CD4-positive, alpha-beta T cell treated with Interferon gamma for 1 hour (primary cell): ENCODE results near the gene OR5M10.
"Not testable (repeated sequence)": the region's sequence is repeated elsewhere in the genome, so short reads cannot be mapped to it uniquely, and the experiment has no call there.

ENCODE experiments used
- DNase-seq: peaks from one replicate; pipeline ENCODE4 v3.0.0-alpha.2; 2020

Gene OR5M10

GRCh38 chr11:56577621-56578020, at the start of gene OR5M10:
TSS of gene OR5M10 (minus strand) at chr11:56577721. CDS start at chr11:56577721, 0 bp downstream.
- DNase-seq = no peak

DNA sequence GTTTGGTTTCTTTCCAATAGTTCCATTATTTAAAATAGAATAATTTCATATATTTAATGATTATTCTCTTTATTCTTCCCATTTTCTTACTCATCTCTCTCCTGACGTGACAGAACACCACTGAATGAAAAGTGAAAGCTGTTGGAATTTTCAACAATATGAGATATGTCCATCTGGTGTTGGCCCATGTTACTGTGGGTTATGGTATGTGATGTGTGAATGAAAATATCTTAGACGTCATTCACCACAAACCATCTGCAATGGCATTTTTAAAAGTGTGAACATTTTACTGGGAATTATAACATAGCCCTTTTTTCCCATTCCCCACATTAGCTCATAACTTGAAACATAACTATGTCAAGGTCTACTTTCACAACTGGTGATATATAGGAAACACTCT, 48.4 kb upstream of the OR5M10 start:
- DNase-seq = no peak

DNA sequence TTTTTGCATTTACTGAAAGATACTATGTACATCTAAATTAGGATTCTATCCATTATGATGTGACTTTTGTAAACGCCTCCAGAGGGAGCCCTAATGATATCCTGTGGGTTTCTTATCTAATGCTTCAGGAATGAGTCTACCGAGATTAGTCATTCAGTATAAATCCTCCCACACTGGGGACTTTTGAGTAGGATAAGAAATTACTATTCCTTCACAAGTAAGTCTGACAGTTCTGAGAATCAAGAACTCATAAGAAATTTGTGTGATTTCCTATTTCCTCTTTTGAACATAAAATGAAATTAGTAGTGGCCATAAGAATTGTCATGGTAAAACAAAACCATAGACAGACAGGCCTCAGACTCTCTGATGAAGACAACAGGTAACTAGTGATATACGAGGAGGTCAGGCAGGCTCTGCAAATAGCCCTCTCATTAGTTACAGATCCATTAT, 47.2 kb upstream of the OR5M10 start:
- DNase-seq = no peak

GRCh38 chr11:56611174-56611573, 33.7 kb upstream of the OR5M10 start:
- DNase-seq = no peak

GRCh38 chr11:56592088-56592717, 14.7 kb upstream of the OR5M10 start:
- not testable (repeated sequence) for DNase-seq

GRCh38 chr11:56558574-56558973, 18.9 kb downstream of the OR5M10 start:
- DNase-seq = no peak

- DNase-seq = not testable (repeated sequence)
Observed at GRCh38 chr11:56554691-56555090, 22.8 kb downstream of the OR5M10 start.

DNA sequence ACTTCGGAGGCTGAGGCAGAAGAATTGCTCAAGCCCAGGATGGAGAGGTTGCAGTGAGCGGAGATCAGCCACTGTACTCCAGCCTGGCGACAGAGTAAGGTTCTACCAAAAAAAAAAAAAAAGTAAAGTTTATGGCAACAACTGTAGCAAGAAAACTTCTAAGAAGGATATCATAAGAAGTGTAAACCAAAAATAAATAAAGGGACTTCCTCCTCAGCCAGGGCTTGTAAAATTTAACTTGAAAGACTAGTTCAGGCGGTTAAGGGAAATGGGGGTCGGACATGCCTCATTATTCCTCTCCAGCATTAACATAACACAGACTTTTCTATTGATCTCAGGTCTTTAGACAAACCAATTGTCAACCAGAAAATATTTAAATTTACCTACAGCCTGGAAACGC, 32.0 kb downstream of the OR5M10 start:
- DNase-seq = no peak

DNA sequence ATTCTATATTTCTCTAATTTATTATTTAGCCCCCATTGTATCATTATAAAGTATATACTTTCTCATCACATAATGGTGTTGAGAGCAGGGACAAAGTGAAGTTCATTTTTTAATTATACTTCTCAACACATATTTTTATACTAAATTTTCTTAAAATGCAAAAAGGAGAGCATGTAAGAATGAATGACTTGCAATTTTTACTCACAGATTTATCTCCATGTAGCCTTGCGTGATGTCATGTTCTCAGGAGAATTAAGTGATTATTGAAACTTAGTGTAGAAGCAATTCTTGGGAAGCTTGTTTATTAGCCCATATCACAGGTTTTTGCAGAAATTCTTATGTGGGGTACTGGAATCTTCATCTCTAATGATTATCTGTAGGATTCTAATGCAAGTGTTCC, 33.8 kb downstream of the OR5M10 start:
- DNase-seq = no peak

DNA sequence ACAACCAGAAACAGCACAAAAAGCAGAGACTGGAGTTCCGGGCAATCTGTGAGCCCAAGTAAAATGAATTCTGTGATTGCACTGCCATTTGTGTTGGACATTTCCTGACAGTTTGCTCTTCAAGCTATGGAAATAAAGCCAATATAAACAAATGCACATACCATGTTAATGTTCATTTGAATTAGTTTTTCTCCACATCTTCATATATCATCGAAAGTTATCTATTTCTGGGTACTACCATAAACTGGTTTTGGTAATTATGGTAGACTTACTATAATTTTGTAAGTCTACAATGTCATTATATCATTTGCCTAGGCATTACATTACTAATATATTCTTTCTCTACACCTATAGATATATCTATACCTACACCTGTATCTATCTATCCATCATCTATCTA, 34.4 kb downstream of the OR5M10 start, which contains the start of gene OR5M11:
TSS of gene OR5M11 (minus strand) at position 101 of the 400 bp plus-strand sequence. CDS start at position 101, 0 bp downstream.
- no peak for DNase-seq

DNA sequence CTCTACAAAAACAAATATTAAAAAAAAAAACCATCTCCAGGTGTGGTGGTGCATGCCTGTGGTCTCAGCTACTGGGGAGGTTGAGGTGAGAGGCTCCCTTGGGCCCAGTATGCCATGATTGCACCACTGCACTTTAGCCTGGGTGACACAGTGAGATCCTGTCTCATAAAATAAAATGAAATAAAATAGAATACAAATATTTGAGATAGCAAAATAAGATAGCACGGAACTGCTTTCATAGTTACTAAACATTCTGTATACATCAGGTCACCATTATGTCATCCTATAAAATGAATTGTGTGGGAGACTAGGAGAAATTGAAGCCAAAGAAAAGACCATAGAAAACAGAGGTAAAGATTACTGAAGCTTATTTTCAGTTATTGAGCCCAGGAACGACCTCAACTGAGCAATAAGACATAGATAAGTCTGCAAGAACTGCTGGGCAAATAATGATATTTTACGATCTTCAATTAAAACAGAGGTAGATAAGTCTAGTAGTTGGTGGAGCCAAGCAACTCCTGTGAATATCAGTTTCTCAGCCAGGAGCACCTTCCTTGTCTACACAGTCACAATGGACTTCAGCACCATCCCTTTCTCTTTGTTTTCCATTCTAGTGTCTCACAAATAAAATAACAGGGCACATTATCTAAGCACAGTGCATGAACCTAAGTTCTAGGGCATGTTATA, 44.3 kb downstream of the OR5M10 start:
- no peak for DNase-seq

- no peak for DNase-seq
Observed at GRCh38 chr11:56531856-56532255, 45.7 kb downstream of the OR5M10 start.
